ENCODE results near the gene FAM53A.
"Not testable (repeated sequence)": the region's sequence is repeated elsewhere in the genome, so short reads cannot be mapped to it uniquely, and the experiment has no call there.

The FAM53A gene

GRCh38 chr4:1684506-1685234 is 557 bp upstream of the FAM53A start:
- no peak for DNase-seq

- no peak for DNase-seq
Measured at GRCh38 chr4:1683261-1683735, 815 bp downstream of the FAM53A start.

- no peak for DNase-seq
Measured at GRCh38 chr4:1682860-1683259, 1.3 kb downstream of the FAM53A start.

- DNase-seq = no peak
Measured at GRCh38 chr4:1678244-1678643, 5.9 kb downstream of the FAM53A start.

GRCh38 chr4:1676605-1677525 is 7.2 kb downstream of the FAM53A start:
- no peak for DNase-seq

- no peak for DNase-seq
Measured at GRCh38 chr4:1675802-1676137, 8.3 kb downstream of the FAM53A start.

- DNase-seq = no peak
Measured at GRCh38 chr4:1675136-1675801, 8.8 kb downstream of the FAM53A start.

GRCh38 chr4:1674682-1675081 is 9.4 kb downstream of the FAM53A start:
- no peak for DNase-seq

GRCh38 chr4:1673671-1674070 is 10.4 kb downstream of the FAM53A start:
- no peak for DNase-seq

- DNase-seq = not testable (repeated sequence)
Measured at GRCh38 chr4:1671011-1671410, 13.1 kb downstream of the FAM53A start.

GRCh38 chr4:1670279-1670678 is 13.8 kb downstream of the FAM53A start:
- no peak for DNase-seq

- DNase-seq = no peak
Measured at GRCh38 chr4:1669850-1670249, 14.3 kb downstream of the FAM53A start.

- no peak for DNase-seq
Measured at GRCh38 chr4:1669270-1669669, 14.8 kb downstream of the FAM53A start.

- no peak for DNase-seq
Measured at GRCh38 chr4:1668488-1668840, 15.6 kb downstream of the FAM53A start.

GRCh38 chr4:1667273-1667672 is 16.8 kb downstream of the FAM53A start:
- no peak for DNase-seq

- DNase-seq = no peak
Measured at GRCh38 chr4:1666391-1666790, 17.7 kb downstream of the FAM53A start.

GRCh38 chr4:1664141-1664540 is 20.0 kb downstream of the FAM53A start:
- DNase-seq = no peak

GRCh38 chr4:1663549-1663948 is 20.6 kb downstream of the FAM53A start:
- no peak for DNase-seq

GRCh38 chr4:1661695-1662094 is 22.4 kb downstream of the FAM53A start:
- no peak for DNase-seq

GRCh38 chr4:1660948-1661677 is 23.0 kb downstream of the FAM53A start:
- DNase-seq = no peak

- DNase-seq = no peak
Measured at GRCh38 chr4:1659104-1660043, 24.7 kb downstream of the FAM53A start.

GRCh38 chr4:1658581-1658980 is 25.5 kb downstream of the FAM53A start:
- DNase-seq = no peak

Measured in stimulated activated CD4-positive, alpha-beta T cell treated with anti-CD3 and anti-CD28 coated beads, Interleukin-15, amount 100 ng/mL, for 24 hours (primary cell).